H1 (cell line): ENCODE results near the gene DUSP18. TPM values are rescaled to one million over a fixed set of nuclear protein-coding genes. Genes with fewer than 3 reads are reported as not detected.
"Not testable (repeated sequence)": the region's sequence is repeated elsewhere in the genome, so short reads cannot be mapped to it uniquely, and the experiment has no call there.

Source experiments
- CTCF ChIA-PET: fragments of 300-600 bp; sonication (Branson Sonifier 250); formaldehyde crosslinking; loops from one replicate; lab custom pipeline; 2021; ENCODE audit not compliant: partially characterized antibody; lab: Charles Lee
- POLR2A ChIA-PET: fragments of 300-600 bp; sonication (Branson Sonifier 250); formaldehyde crosslinking; loops from one replicate; lab custom pipeline; 2021; ENCODE audit warnings: inconsistent platforms; ENCODE audit not compliant: partially characterized antibody; lab: Charles Lee
- DNase-seq, 2 experiments: peaks; one replicate each; pipeline versions ENCODE4 v3.0.0 to v3.0.0-alpha.2; 2010 to 2022; ENCODE audit warnings: low spot score in 2 of 2, low read depth in 1 of 2, mixed read lengths in 1 of 2
- FAIRE-seq: peaks from 2 replicates; lab custom pipeline; 2011; peaks lifted over from hg19 to GRCh38; lab: Jason Lieb, UNC
- H2AFZ ChIP-seq: 2 replicates; pipeline ENCODE4 v1.8.1; 2012; ENCODE audit warnings: low read length, inconsistent platforms
- H2AK5ac ChIP-seq: 2 replicates; pipeline ENCODE4 v1.6.1; 2013; ENCODE audit warnings: low read depth, low read length
- H2BK120ac ChIP-seq: replicated peaks from 2 replicates; pipeline ENCODE3; 2013; ENCODE audit warnings: low read depth, low read length, inconsistent platforms
- H2BK12ac ChIP-seq: 2 replicates; pipeline ENCODE4 v1.6.1; 2013; ENCODE audit warnings: low read depth, low read length
- H2BK15ac ChIP-seq: 2 replicates; pipeline ENCODE4 v1.6.1; 2013; ENCODE audit warnings: low read length
- H2BK20ac ChIP-seq: 2 replicates; pipeline ENCODE4 v1.6.1; 2013; ENCODE audit warnings: low read length
- H2BK5ac ChIP-seq: 2 replicates; pipeline ENCODE4 v1.6.1; 2013; ENCODE audit warnings: low read depth, low read length
- H3K14ac ChIP-seq: 2 replicates; pipeline ENCODE4 v1.6.1; 2013; ENCODE audit warnings: inconsistent platforms; ENCODE audit not compliant: insufficient read length
- H3K18ac ChIP-seq: 2 replicates; pipeline ENCODE4 v1.6.1; 2013; ENCODE audit warnings: low read length; ENCODE audit errors: extremely low read depth
- H3K23ac ChIP-seq: 2 replicates; pipeline ENCODE4 v1.6.1; 2013; ENCODE audit warnings: inconsistent platforms; ENCODE audit not compliant: insufficient read length
- H3K23me2 ChIP-seq: 2 replicates; pipeline ENCODE4 v1.6.1; 2013; ENCODE audit warnings: low read depth, low read length
- H3K27ac ChIP-seq: 2 replicates; pipeline ENCODE4 v1.6.1; 2011; ENCODE audit warnings: low read depth, low read length, inconsistent platforms
- H3K27me3 ChIP-seq, 4 experiments: replicated peaks in 1 of 4; 1 replicate in 1 of 4; 2 replicates in 3 of 4; pipeline versions ENCODE4 v1.6.1 to v1.8.1; 2011 to 2013; ENCODE audit warnings: low read length in 3 of 4, mild to moderate bottlenecking in 3 of 4, inconsistent platforms in 2 of 4, mixed read lengths in 2 of 4, moderate library complexity in 1 of 4; ENCODE audit not compliant: control insufficient read depth in 3 of 4, insufficient read depth in 3 of 4; ENCODE audit errors: extremely low read depth in 1 of 4
- H3K36me3 ChIP-seq, 4 experiments: 2 replicates each; pipeline versions ENCODE4 v1.6.1 to v1.8.1; 2011 to 2013; ENCODE audit warnings: mild to moderate bottlenecking in 4 of 4, low read length in 3 of 4, moderate library complexity in 2 of 4, control low read depth in 1 of 4, inconsistent platforms in 1 of 4; ENCODE audit not compliant: insufficient read depth in 4 of 4, control insufficient read depth in 2 of 4
- H3K4ac ChIP-seq: replicated peaks from 2 replicates; pipeline ENCODE3; 2013; ENCODE audit warnings: low read length, low read depth, mixed read lengths, inconsistent platforms; ENCODE audit not compliant: insufficient read length
- H3K4me1 ChIP-seq, 4 experiments: replicated peaks in 1 of 4; 1 replicate in 1 of 4; 2 replicates in 3 of 4; pipeline versions ENCODE4 v1.6.1 to v1.8.1; 2011 to 2013; ENCODE audit warnings: low read length in 3 of 4, inconsistent platforms in 2 of 4, mixed read lengths in 1 of 4; ENCODE audit not compliant: insufficient read depth in 4 of 4, control insufficient read depth in 3 of 4
- H3K4me2 ChIP-seq, 2 experiments: 2 replicates each; pipeline versions ENCODE4 v1.6.1 to v1.8.1; 2011 to 2013; ENCODE audit warnings: low read depth in 2 of 2, low read length in 2 of 2, control low read depth in 1 of 2, inconsistent platforms in 1 of 2, mild to moderate bottlenecking in 1 of 2; ENCODE audit not compliant: insufficient read depth in 1 of 2
- H3K4me3 ChIP-seq, 4 experiments: fragments of 200-600, 300-600 bp in 1 of 4; sonication (generic), shearing (Covaris generic), sonication (Bioruptor Twin) in 1 of 4; 2 replicates each; pipeline versions ENCODE4 v1.5.1 to v1.8.1; 2011 to 2016; ENCODE audit warnings: low read length in 4 of 4, low read depth in 3 of 4, control low read depth in 2 of 4, inconsistent platforms in 2 of 4, mild to moderate bottlenecking in 2 of 4, mixed read lengths in 1 of 4, moderate library complexity in 1 of 4; ENCODE audit not compliant: insufficient read depth in 2 of 4; ENCODE audit errors: extremely low read depth in 1 of 4
- H3K56ac ChIP-seq: replicated peaks from 2 replicates; pipeline ENCODE3; 2013; ENCODE audit warnings: low read depth, mild to moderate bottlenecking, mixed read lengths, low read length, inconsistent platforms; ENCODE audit not compliant: insufficient read length
- H3K79me1 ChIP-seq: 2 replicates; pipeline ENCODE4 v1.6.1; 2013; ENCODE audit warnings: low read depth, low read length, control low read depth
- H3K79me2 ChIP-seq, 2 experiments: 2 replicates each; pipeline versions ENCODE4 v1.6.1 to v1.8.1; 2012 to 2013; ENCODE audit warnings: low read length in 2 of 2, mild to moderate bottlenecking in 2 of 2, inconsistent platforms in 1 of 2; ENCODE audit not compliant: insufficient read depth in 2 of 2, control insufficient read depth in 1 of 2
- H3K9ac ChIP-seq, 4 experiments: replicated peaks in 1 of 4; 1 replicate in 1 of 4; 2 replicates in 3 of 4; pipeline versions ENCODE4 v1.6.1 to v1.8.1; 2011 to 2013; ENCODE audit warnings: low read depth in 3 of 4, low read length in 3 of 4, control low read depth in 2 of 4, mild to moderate bottlenecking in 2 of 4, moderate library complexity in 2 of 4, inconsistent platforms in 1 of 4; ENCODE audit errors: extremely low read depth in 1 of 4
- H3K9me3 ChIP-seq, 2 experiments: 2 replicates each; pipeline versions ENCODE4 v1.6.1 to v1.8.1; 2012 to 2013; ENCODE audit warnings: mild to moderate bottlenecking in 2 of 2, moderate library complexity in 2 of 2, control low read depth in 1 of 2, inconsistent platforms in 1 of 2, low read depth in 1 of 2, low read length in 1 of 2, mixed read lengths in 1 of 2; ENCODE audit not compliant: insufficient read depth in 2 of 2
- H4K20me1 ChIP-seq, 2 experiments: replicated peaks in 1 of 2; 2 replicates each; pipeline versions ENCODE3 to v1.8.1; 2011 to 2013; ENCODE audit warnings: inconsistent platforms in 2 of 2, low read length in 2 of 2, mild to moderate bottlenecking in 1 of 2; ENCODE audit not compliant: insufficient read depth in 2 of 2, control insufficient read depth in 1 of 2
- H4K5ac ChIP-seq: 2 replicates; pipeline ENCODE4 v1.6.1; 2013; ENCODE audit warnings: low read length, low read depth, mixed read lengths, inconsistent platforms; ENCODE audit not compliant: insufficient read length
- H4K8ac ChIP-seq: 2 replicates; pipeline ENCODE4 v1.8.0; 2013; ENCODE audit warnings: mild to moderate bottlenecking, moderate library complexity, low read length, inconsistent platforms; ENCODE audit not compliant: insufficient read depth; ENCODE audit errors: extremely low read depth
- H4K91ac ChIP-seq: replicated peaks from 2 replicates; pipeline ENCODE3; 2013; ENCODE audit warnings: low read length, mixed read lengths, inconsistent platforms; ENCODE audit not compliant: insufficient read length
- WGBS, 2 experiments: shearing (Covaris generic) in 1 of 2; methylation state at CpG; one replicate each; pipeline versions ENCODE4 v1.1.6 to v1.1.7; 2013 to 2015; ENCODE audit warnings: low lambda C conversion rate in 2 of 2, mixed read lengths in 2 of 2, inconsistent platforms in 1 of 2, low coverage in 1 of 2, missing lambda C conversion rate in 1 of 2; ENCODE audit not compliant: insufficient replicate concordance in 2 of 2, insufficient coverage in 1 of 2, insufficient read length in 1 of 2; ENCODE audit errors: extremely low coverage in 1 of 2, missing lambda C conversion rate in 1 of 2; 5-methylcytosine and 5-hydroxymethylcytosine counted together
- polyA plus RNA-seq, 7 experiments: library from polyadenylated mRNA; depleted of rRNA in 3 of 7; stranded (reverse) in 5 of 7; unstranded in 2 of 7; fragments of >200 nt in 5 of 7; fragments of 200-250 nt in 2 of 7; gene quantifications; 1 replicate in 5 of 7; 2 replicates in 1 of 7; 4 replicates in 1 of 7; pipeline versions ENCODE4 v1.2.1 to v1.2.3, GENCODE V29; 2011 to 2013; ENCODE audit warnings: missing spikeins in 2 of 7, mixed read lengths in 2 of 7
- total RNA-seq: library from RNA; stranded (reverse); fragmentation: NEBNext Ultra II Directional; extraction: Animal tissue kit (Norgen Biotek cat#: 25700); gene quantifications from 2 replicates; pipeline ENCODE4 v1.2.1, GENCODE V29; 2021

Gene DUSP18
- total and polyA plus RNA-seq, 2 of the 8 experiments (the other 6 are each of a cell fraction or from before 2014, with no cell fraction given), result 2.6 to 7.3 TPM

- H4K8ac ChIP-seq, H3K14ac ChIP-seq, CTCF ChIA-PET, H3K4ac ChIP-seq, H3K4me1 ChIP-seq, H3K4me2 ChIP-seq, H3K9me3 ChIP-seq, H3K79me2 ChIP-seq, H3K9ac ChIP-seq, H2AFZ ChIP-seq, H2BK5ac ChIP-seq, H4K5ac ChIP-seq, H3K4me3 ChIP-seq, H4K20me1 ChIP-seq, H3K23ac ChIP-seq, H3K56ac ChIP-seq, POLR2A ChIA-PET, H3K18ac ChIP-seq, H2BK12ac ChIP-seq, H2AK5ac ChIP-seq, H4K91ac ChIP-seq, H3K23me2 ChIP-seq, H3K36me3 ChIP-seq, H3K27ac ChIP-seq, H2BK15ac ChIP-seq, FAIRE-seq, H3K27me3 ChIP-seq, H3K79me1 ChIP-seq, DNase-seq, H2BK20ac ChIP-seq, H2BK120ac ChIP-seq: not testable (repeated sequence)
- WGBS, 2 experiments, result 95% methylated on average over 6 of the region's 6 CpGs; no CpG with 5 or more reads in 1 of the 2 experiments
Measured at GRCh38 chr22:30709980-30710379, 42.3 kb upstream of the DUSP18 start.
